HL-60 (cell line): ENCODE data around the gene FABP1.

Experiments used
- DNase-seq, 2 experiments: peaks; one replicate each; pipeline ENCODE4 v3.0.0-alpha.2; 2010 to 2020; ENCODE audit warnings: low read depth in 1 of 2, low spot score in 1 of 2
- H3K27ac ChIP-seq: fragments of 250-450 bp; sonication (Bioruptor Pico); replicated peaks from 2 replicates; pipeline ENCODE4 v1.5.1; 2020; ENCODE audit warnings: mild to moderate bottlenecking, moderate library complexity
- H3K27me3 ChIP-seq: fragments of 250-450 bp; sonication (Bioruptor Pico); 2 replicates; pipeline ENCODE4 v1.5.1; 2021; ENCODE audit warnings: mild to moderate bottlenecking, moderate library complexity; ENCODE audit not compliant: insufficient read depth, poor library complexity, severe bottlenecking
- H3K4me3 ChIP-seq: replicated peaks from 2 replicates; pipeline ENCODE4 v1.5.1; 2011; ENCODE audit warnings: mild to moderate bottlenecking, control low read depth, low read length; ENCODE audit not compliant: insufficient read depth
- CTCF ChIP-seq: IDR thresholded peaks from one replicate; pipeline ENCODE4 v1.5.1; 2011; ENCODE audit warnings: low read length, control low read depth, inconsistent platforms; ENCODE audit not compliant: insufficient read depth
- GABPA ChIP-seq: IDR thresholded peaks from 2 replicates; pipeline ENCODE4 v1.6.1; 2012; ENCODE audit warnings: low read depth
- POLR2AphosphoS5 ChIP-seq: IDR thresholded peaks from 2 replicates; pipeline ENCODE4 v1.6.1; 2012; ENCODE audit warnings: low read depth
- REST ChIP-seq: IDR thresholded peaks from 2 replicates; pipeline ENCODE4 v1.6.1; 2012; ENCODE audit warnings: low read depth; ENCODE audit not compliant: insufficient replicate concordance
- SPI1 ChIP-seq: IDR thresholded peaks from 2 replicates; pipeline ENCODE4 v1.6.1; 2012; ENCODE audit warnings: low read depth, mild to moderate bottlenecking, borderline replicate concordance

The FABP1 gene

GRCh38 chr2:88125344-88125923 is 2.4 kb downstream of the FABP1 start:
- DNase-seq: no peak
- no peaks in the 10 kb centered on the region for H3K27me3 ChIP-seq
- no peak overlapping the region for H3K4me3 ChIP-seq

GRCh38 chr2:88123975-88124917 is 3.6 kb downstream of the FABP1 start:
- Histone ChIP-seq H3K27me3 (no peaks in the 10 kb centered on the region), H3K4me3 (no peak overlapping the region)
- DNase-seq: no peak

More at GRCh38 chr2:88125344-88125923, 2.4 kb downstream of the FABP1 start:
- no peak overlapping the region for H3K27ac ChIP-seq
- TF ChIP-seq POLR2AphosphoS5 (no peak), CTCF (no peak), REST (no peak)

More at GRCh38 chr2:88123975-88124917, 3.6 kb downstream of the FABP1 start:
- TF ChIP-seq REST (no peak), CTCF (no peak), POLR2AphosphoS5 (no peak), GABPA (no peak), SPI1 (no peak)
- H3K27ac ChIP-seq: no peak overlapping the region
